Suprapubic skin (tissue), 4 donors: Measurements from ENCODE around the gene TTC1. TPM values are rescaled to one million over a fixed set of nuclear protein-coding genes. Genes with fewer than 3 reads are reported as not detected.

Experiments used
- DNase-seq, 2 donors: peaks; one replicate each; pipeline ENCODE4 v3.0.0-alpha.2; 2019; ENCODE audit warnings: low spot score in 2 of 2
- H3K27ac ChIP-seq: fragments of 200-600 bp; sonication (generic); one replicate; pipeline ENCODE4 v1.5.1; 2019
- H3K27me3 ChIP-seq: fragments of 200-600 bp; sonication (generic); one replicate; pipeline ENCODE4 v1.5.1; 2019
- H3K36me3 ChIP-seq: fragments of 200-600 bp; sonication (generic); one replicate; pipeline ENCODE4 v1.5.1; 2019
- H3K4me1 ChIP-seq: fragments of 200-600 bp; sonication (generic); one replicate; pipeline ENCODE4 v1.5.1; 2019
- H3K4me3 ChIP-seq: fragments of 200-600 bp; sonication (generic); one replicate; pipeline ENCODE4 v1.5.1; 2019; ENCODE audit warnings: mild to moderate bottlenecking
- H3K9me3 ChIP-seq: fragments of 200-600 bp; sonication (generic); one replicate; pipeline ENCODE4 v1.5.1; 2019
- CTCF ChIP-seq, 2 donors: fragments of 200-600 bp in 1 of 2; fragments of 450-650 bp in 1 of 2; sonication (generic) in 1 of 2; IDR thresholded peaks; one replicate each; pipeline ENCODE4 v1.5.1; 2016 to 2019; ENCODE audit warnings: antibody characterized with exemption in 2 of 2, mild to moderate bottlenecking in 1 of 2, moderate library complexity in 1 of 2
- EP300 ChIP-seq: sonication (generic); formaldehyde crosslinking; IDR thresholded peaks from one replicate; pipeline ENCODE4 v1.6.1; 2017; ENCODE audit warnings: antibody characterized with exemption
- POLR2A ChIP-seq, 2 donors: fragments of 450-650 bp; IDR thresholded peaks; one replicate each; pipeline ENCODE4 v1.6.1; 2017; ENCODE audit warnings: antibody characterized with exemption in 2 of 2, mild to moderate bottlenecking in 2 of 2, moderate library complexity in 2 of 2
- POLR2AphosphoS5 ChIP-seq, 3 donors: sonication (generic); formaldehyde crosslinking; IDR thresholded peaks; one replicate each; pipeline ENCODE4 v1.6.1; 2017; ENCODE audit warnings: antibody characterized with exemption in 3 of 3
- WGBS: methylation state at CpG from one replicate; pipeline ENCODE4 v1.1.5; 2018; 5-methylcytosine and 5-hydroxymethylcytosine counted together
- total RNA-seq, 4 donors: library from RNA; depleted of rRNA; stranded (reverse); fragments of >200 nt; gene quantifications; one replicate each; pipeline ENCODE4 v1.1.0, GENCODE V29; 2016

Gene TTC1
- total RNA-seq, 4 donors from 2014 or later: 26.1 to 39.1 (median 30.5) TPM

- H3K4me3 ChIP-seq: no peak overlapping the region
- H3K27me3 ChIP-seq: no peaks in the 10 kb centered on the region
- H3K9me3 ChIP-seq: no peaks in the 10 kb centered on the region
- TF ChIP-seq POLR2A (IDR thresholded peaks at IDR 0.05) (no peak), CTCF (IDR thresholded peaks at IDR 0.05) (no peak), EP300 (no peak), POLR2AphosphoS5 (IDR thresholded peaks at IDR 0.05) (no peak)
- WGBS: 63% methylated on average over 1 of the region's 1 CpG
- H3K4me1 ChIP-seq: peaks cover 15% of the 10 kb centered on the region
- H3K27ac ChIP-seq: peak overlapping the region; percentile 20
- no peak for DNase-seq
- H3K36me3 ChIP-seq: peaks cover 7% of the 10 kb centered on the region
Measured at GRCh38 chr5:160023908-160024630, 15.1 kb downstream of the TTC1 start.

GRCh38 chr5:160029004-160029403 lies 20.1 kb downstream of the TTC1 start:
- H3K27me3 ChIP-seq: no peaks in the 10 kb centered on the region
- no peak for DNase-seq
- peaks cover under 1% of the 10 kb centered on the region for H3K36me3 ChIP-seq
- H3K4me1 ChIP-seq: peaks cover 14% of the 10 kb centered on the region
- no peak overlapping the region for H3K27ac ChIP-seq
- no peak overlapping the region for H3K4me3 ChIP-seq
- 100% methylated on average over 1 of the region's 1 CpG for WGBS
- H3K9me3 ChIP-seq: no peaks in the 10 kb centered on the region
- TF ChIP-seq CTCF (IDR thresholded peaks at IDR 0.05): no peak
- TF ChIP-seq EP300: no peak
- TF ChIP-seq POLR2AphosphoS5 (IDR thresholded peaks at IDR 0.05): no peak
- TF ChIP-seq POLR2A (IDR thresholded peaks at IDR 0.05): no peak

- H3K9me3 ChIP-seq: no peaks in the 10 kb centered on the region
- no peak overlapping the region for H3K27ac ChIP-seq
- no peak overlapping the region for H3K4me3 ChIP-seq
- DNase-seq: no peak
- no peak for TF ChIP-seq POLR2AphosphoS5 (IDR thresholded peaks at IDR 0.05)
- no peak for TF ChIP-seq POLR2A (IDR thresholded peaks at IDR 0.05)
- TF ChIP-seq EP300: no peak
- TF ChIP-seq CTCF (IDR thresholded peaks at IDR 0.05): no peak
- H3K36me3 ChIP-seq: no peaks in the 10 kb centered on the region
- 75% methylated on average over 3 of the region's 3 CpGs for WGBS
- peaks cover 12% of the 10 kb centered on the region for H3K4me1 ChIP-seq
- H3K27me3 ChIP-seq: no peaks in the 10 kb centered on the region
Measured at GRCh38 chr5:160029540-160030139, 20.7 kb downstream of the TTC1 start.

GRCh38 chr5:160030631-160031377 lies 21.9 kb downstream of the TTC1 start:
- Histone ChIP-seq H3K36me3 (peaks cover 8% of the 10 kb centered on the region), H3K9me3 (no peaks in the 10 kb centered on the region)
- WGBS: 59% methylated on average over 3 of the region's 3 CpGs

More at GRCh38 chr5:160030631-160031377, 21.9 kb downstream of the TTC1 start:
- Histone ChIP-seq H3K4me3 (no peak overlapping the region), H3K27ac (no peak overlapping the region), H3K4me1 (peaks cover 12% of the 10 kb centered on the region), H3K27me3 (no peaks in the 10 kb centered on the region)
- no peak for TF ChIP-seq POLR2A (IDR thresholded peaks at IDR 0.05)
- no peak for TF ChIP-seq EP300
- no peak for TF ChIP-seq CTCF (IDR thresholded peaks at IDR 0.05)
- TF ChIP-seq POLR2AphosphoS5 (IDR thresholded peaks at IDR 0.05): no peak
- DNase-seq: no peak
